Measurements from ENCODE around the gene C17orf78. TPM values are rescaled to one million over a fixed set of nuclear protein-coding genes. Genes with fewer than 3 reads are reported as not detected.

Gene C17orf78
- total and polyA plus RNA-seq, 12 donors: not detected

DNA sequence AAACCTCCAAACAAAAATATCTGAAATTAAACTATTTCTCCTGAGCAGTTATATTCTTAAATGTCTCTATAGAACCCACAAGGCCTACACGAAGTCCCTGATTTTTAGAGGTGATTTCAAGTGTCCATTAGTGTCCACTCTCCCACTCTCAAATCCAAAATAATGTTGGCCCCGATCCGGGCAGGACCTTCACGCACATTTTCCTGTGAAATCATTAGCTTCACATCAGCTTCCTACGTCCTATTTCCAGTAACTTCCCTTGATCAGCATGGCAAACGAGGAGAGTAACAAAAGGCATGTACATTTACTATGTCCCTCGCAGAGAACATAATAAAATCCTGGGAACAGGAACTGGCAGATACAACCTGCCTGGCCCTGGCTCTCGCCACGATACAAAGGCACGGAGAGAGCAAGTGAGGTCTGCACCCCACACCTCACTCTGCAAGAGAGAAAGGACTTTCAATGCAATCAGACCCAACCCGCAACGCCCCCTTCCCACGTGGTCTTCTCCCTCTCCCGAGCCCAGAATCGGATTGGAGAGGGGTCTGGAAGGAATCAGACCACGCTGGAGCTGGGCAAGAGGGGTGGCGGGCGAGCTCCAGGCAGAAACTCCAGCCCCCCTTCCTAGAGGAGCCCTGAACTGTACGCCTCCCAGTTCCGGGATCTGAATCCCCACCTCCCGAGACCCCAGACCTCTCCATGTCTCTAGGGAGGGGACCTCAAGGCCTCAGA lies 17.5 kb upstream of the C17orf78 start:
- H3K36me3 ChIP-seq (replicated peaks in 1 of 2): no peaks in the 10 kb centered on the region
- DNase-seq: peak; percentile 58 to 82 (median 73)
- peak overlapping the region; percentile 59 to 95 (median 79) for H3K27ac ChIP-seq
- H3K4me1 ChIP-seq (replicated peaks in 1 of 2): peaks cover 9 to 14% of the 10 kb centered on the region in 2 donors
- 1 to 3% (median 2%) methylated on average over 12 to 21 of the region's 21 CpGs for WGBS, 4 donors
- no peaks in the 10 kb centered on the region for H3K27me3 ChIP-seq
- no peaks in the 10 kb centered on the region for H3K9me3 ChIP-seq (replicated peaks in 1 of 3)
- intact Hi-C loops (cut with DNase I): loop anchor here in 1 of 2 donors (10.0 kb wide), 1 partner anchor 73 kb away; no protein-coding TSS in a partner anchor
- H3K4me3 ChIP-seq: peak overlapping the region; percentile 75 to 82 (median 79)
- TF ChIP-seq, protein P1, sequence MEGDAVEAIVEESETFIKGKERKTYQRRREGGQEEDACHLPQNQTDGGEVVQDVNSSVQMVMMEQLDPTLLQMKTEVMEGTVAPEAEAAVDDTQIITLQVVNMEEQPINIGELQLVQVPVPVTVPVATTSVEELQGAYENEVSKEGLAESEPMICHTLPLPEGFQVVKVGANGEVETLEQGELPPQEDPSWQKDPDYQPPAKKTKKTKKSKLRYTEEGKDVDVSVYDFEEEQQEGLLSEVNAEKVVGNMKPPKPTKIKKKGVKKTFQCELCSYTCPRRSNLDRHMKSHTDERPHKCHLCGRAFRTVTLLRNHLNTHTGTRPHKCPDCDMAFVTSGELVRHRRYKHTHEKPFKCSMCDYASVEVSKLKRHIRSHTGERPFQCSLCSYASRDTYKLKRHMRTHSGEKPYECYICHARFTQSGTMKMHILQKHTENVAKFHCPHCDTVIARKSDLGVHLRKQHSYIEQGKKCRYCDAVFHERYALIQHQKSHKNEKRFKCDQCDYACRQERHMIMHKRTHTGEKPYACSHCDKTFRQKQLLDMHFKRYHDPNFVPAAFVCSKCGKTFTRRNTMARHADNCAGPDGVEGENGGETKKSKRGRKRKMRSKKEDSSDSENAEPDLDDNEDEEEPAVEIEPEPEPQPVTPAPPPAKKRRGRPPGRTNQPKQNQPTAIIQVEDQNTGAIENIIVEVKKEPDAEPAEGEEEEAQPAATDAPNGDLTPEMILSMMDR (IDR thresholded peaks at IDR 0.05): no peak
- peak in 1 of 2 donors; percentile 51 for TF ChIP-seq POLR2A (IDR thresholded peaks at IDR 0.05)

DNA sequence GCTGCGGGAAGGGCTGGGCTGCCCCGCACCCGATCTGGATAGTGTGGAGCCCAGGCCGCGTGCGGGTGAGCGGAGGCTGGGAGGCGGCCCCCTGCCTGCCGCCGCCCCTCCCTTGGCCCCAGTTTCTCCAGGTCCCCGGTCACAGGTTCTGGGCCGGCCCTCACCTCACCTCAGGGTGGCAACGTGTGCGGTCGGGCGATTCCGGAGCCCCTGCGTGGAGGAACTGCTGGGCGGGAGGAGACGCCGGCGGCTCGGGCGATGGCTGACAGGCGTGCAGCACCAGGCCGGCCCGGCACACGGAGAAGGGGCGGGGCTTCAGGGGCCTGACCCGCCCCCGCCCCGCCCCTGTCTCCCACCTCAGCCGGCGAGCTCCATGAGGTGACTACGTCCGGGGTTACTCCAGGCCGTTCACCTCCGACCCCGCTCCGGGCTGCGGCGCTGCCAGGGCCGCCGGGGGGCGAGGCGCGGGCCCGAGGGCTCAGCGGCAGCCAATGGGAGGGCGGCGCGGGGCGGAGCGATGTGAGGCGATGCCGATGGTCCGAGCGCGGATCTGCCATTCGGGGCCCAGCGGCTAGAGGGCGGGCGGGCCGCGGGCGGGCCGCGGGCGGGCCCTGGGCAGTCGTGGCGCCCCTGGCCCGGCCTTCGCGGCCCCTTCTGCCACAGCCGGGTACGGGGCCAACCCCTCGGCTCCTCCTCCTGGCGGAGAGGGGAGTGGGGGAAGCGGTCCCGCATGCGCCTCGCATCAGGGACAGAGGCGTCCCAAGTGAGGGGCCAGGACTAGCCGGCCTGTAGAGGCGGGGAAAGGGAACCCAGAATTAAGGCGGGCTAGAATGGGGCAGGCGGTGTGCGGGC lies 16.7 kb upstream of the C17orf78 start:
- H3K4me3 ChIP-seq: peak overlapping the region; percentile 75 to 82 (median 79)
- peak; percentile 96 to 98 (median 97) for DNase-seq
- TF ChIP-seq, protein P1 (IDR thresholded peaks at IDR 0.05): peak in 3 of 6 experiments; percentile 47 to 57 (median 52)
- peak; percentile 75 to 81 for TF ChIP-seq POLR2A (IDR thresholded peaks at IDR 0.05)
- H3K9me3 ChIP-seq (replicated peaks in 1 of 3): no peaks in the 10 kb centered on the region
- intact Hi-C loops (cut with DNase I): loop anchor here in 1 of 2 donors (10.0 kb wide), 1 partner anchor 74 kb away; no protein-coding TSS in a partner anchor
- peak overlapping the region; percentile 59 to 95 (median 79) for H3K27ac ChIP-seq
- WGBS, 4 donors: 0% methylated on average over 8 to 85 of the region's 88 CpGs; no CpG with 5 or more reads in 1 of the 4 donors
- no peaks in the 10 kb centered on the region for H3K36me3 ChIP-seq (replicated peaks in 1 of 2)
- H3K4me1 ChIP-seq (replicated peaks in 1 of 2): peaks cover 9 to 14% of the 10 kb centered on the region in 2 donors
- H3K27me3 ChIP-seq: no peaks in the 10 kb centered on the region

DNA sequence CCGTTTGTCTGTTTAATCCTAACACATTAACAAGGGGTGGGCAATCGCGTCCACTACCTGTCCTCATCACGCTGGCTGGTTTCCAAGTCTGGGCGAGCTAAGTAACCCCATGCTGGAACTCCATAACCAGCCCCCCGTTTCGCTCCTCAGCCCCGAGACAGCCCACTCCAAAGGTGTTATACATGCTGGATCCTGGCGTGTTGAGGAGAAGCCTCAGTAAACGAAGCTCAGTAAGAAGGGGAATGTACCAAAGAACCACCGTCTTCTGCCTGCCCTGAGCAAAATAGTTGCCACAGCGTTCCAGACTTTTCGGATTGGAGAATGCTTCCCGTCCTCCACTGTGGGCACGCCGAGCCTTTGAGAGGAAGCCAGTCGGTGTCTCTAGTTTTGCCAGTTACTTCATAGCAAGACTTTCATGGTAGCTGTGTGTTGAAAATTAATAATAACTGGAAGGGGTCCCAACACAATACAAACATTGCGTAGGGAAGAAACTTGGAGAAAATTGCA lies 16.1 kb upstream of the C17orf78 start:
- no peak for DNase-seq

More for the DNA sequence above, 16.1 kb upstream of the C17orf78 start:
- 5 to 18% (median 8%) methylated on average over 12 to 18 of the region's 18 CpGs for WGBS, 4 donors
- Histone ChIP-seq H3K27me3 (no peaks in the 10 kb centered on the region), H3K9me3 (replicated peaks in 1 of 3) (no peaks in the 10 kb centered on the region), H3K36me3 (replicated peaks in 1 of 2) (no peaks in the 10 kb centered on the region), H3K27ac (peak overlapping the region; percentile 28 to 95 (median 79)), H3K4me1 (replicated peaks in 1 of 2) (peaks cover 9 to 14% of the 10 kb centered on the region in 2 donors), H3K4me3 (peak overlapping the region in 2 of 4 donors; percentile 6 to 82)
- intact Hi-C loops (cut with DNase I): loop anchor here in 1 of 2 donors (10.0 kb wide), 1 partner anchor 75 kb away; no protein-coding TSS in a partner anchor
- TF ChIP-seq POLR2A (IDR thresholded peaks at IDR 0.05): no peak
- TF ChIP-seq, protein P1 (IDR thresholded peaks at IDR 0.05): no peak
